ENCODE results near the gene CDH15. TPM values are rescaled to one million over a fixed set of nuclear protein-coding genes. Genes with fewer than 3 reads are reported as not detected.

Gene CDH15
- total and polyA plus RNA-seq, 9 of the 15 experiments (the other 6 are each of a cell fraction or from before 2014, with no cell fraction given), result 0.07 to 0.18 TPM; not detected in 7

DNA sequence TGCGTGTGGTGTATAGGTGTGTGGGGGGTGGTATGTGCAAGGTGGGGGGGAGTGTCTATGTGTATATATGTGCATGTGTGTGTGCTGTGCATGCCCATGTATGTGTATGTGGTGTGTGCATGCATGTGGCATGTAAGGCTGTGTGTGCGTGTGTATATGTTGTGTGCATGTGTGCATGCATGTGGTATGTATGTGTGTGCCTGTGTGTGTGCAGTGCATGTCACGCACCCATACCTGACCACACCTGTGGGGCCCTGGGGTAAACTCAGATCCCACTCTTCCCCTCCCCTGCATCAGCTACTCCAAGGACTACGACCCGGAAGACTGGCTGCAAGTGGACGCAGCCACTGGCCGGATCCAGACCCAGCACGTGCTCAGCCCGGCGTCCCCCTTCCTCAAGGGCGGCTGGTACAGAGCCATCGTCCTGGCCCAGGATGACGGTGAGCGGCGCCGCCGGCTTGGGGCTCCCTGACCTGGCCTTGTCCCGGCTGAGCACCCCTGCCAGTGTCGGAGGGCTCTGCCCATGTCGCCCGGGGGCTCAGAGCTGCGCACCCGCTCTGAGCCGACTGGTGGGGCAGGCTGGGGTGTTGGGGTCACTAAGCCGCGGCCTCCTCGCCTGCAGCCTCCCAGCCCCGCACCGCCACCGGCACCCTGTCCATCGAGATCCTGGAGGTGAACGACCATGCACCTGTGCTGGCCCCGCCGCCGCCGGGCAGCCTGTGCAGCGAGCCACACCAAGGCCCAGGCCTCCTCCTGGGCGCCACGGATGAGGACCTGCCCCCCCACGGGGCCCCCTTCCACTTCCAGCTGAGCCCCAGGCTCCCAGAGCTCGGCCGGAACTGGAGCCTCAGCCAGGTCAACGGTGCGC lies 19.7 kb downstream of the CDH15 start (continued):
- TF ChIP-seq, protein P1, sequence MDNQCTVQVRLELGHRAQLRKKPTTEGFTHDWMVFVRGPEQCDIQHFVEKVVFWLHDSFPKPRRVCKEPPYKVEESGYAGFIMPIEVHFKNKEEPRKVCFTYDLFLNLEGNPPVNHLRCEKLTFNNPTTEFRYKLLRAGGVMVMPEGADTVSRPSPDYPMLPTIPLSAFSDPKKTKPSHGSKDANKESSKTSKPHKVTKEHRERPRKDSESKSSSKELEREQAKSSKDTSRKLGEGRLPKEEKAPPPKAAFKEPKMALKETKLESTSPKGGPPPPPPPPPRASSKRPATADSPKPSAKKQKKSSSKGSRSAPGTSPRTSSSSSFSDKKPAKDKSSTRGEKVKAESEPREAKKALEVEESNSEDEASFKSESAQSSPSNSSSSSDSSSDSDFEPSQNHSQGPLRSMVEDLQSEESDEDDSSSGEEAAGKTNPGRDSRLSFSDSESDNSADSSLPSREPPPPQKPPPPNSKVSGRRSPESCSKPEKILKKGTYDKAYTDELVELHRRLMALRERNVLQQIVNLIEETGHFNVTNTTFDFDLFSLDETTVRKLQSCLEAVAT (IDR thresholded peaks at IDR 0.05), result no peak
- TF ChIP-seq, protein P2, sequence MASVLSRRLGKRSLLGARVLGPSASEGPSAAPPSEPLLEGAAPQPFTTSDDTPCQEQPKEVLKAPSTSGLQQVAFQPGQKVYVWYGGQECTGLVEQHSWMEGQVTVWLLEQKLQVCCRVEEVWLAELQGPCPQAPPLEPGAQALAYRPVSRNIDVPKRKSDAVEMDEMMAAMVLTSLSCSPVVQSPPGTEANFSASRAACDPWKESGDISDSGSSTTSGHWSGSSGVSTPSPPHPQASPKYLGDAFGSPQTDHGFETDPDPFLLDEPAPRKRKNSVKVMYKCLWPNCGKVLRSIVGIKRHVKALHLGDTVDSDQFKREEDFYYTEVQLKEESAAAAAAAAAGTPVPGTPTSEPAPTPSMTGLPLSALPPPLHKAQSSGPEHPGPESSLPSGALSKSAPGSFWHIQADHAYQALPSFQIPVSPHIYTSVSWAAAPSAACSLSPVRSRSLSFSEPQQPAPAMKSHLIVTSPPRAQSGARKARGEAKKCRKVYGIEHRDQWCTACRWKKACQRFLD (CRISPR knock-in tag; IDR thresholded peaks at IDR 0.05), result no peak
- TF ChIP-seq ZNF436 (CRISPR knock-in tag; IDR thresholded peaks at IDR 0.05) (no peak), ZNF551 (CRISPR knock-in tag; IDR thresholded peaks at IDR 0.05) (no peak), ARID2 (IDR thresholded peaks at IDR 0.05) (0 out of 2 replicates have a peak, but pooled peaks have one; percentile 33), SMARCA5 (IDR thresholded peaks at IDR 0.05) (no peak), KDM1A (IDR thresholded peaks at IDR 0.05) (peak in 1 of 2 experiments; percentile 91; a peak in 2 of 4 replicates), HIVEP1 (CRISPR knock-in tag; IDR thresholded peaks at IDR 0.05) (no peak), SRSF1 (IDR thresholded peaks at IDR 0.05; ENCODE audit: low read depth, low read length) (no peak), ESRRB (CRISPR knock-in tag; IDR thresholded peaks at IDR 0.05; ENCODE audit: borderline replicate concordance) (no peak), FOXP1 (CRISPR knock-in tag; IDR thresholded peaks at IDR 0.05) (no peak), HMG20A (CRISPR knock-in tag; conservative IDR thresholded peaks at IDR 0.05) (no peak), ZFP1 (CRISPR knock-in tag; IDR thresholded peaks at IDR 0.05) (no peak), IFI16 (CRISPR knock-in tag; IDR thresholded peaks at IDR 0.05) (no peak)
- TF ChIP-seq, protein P3, sequence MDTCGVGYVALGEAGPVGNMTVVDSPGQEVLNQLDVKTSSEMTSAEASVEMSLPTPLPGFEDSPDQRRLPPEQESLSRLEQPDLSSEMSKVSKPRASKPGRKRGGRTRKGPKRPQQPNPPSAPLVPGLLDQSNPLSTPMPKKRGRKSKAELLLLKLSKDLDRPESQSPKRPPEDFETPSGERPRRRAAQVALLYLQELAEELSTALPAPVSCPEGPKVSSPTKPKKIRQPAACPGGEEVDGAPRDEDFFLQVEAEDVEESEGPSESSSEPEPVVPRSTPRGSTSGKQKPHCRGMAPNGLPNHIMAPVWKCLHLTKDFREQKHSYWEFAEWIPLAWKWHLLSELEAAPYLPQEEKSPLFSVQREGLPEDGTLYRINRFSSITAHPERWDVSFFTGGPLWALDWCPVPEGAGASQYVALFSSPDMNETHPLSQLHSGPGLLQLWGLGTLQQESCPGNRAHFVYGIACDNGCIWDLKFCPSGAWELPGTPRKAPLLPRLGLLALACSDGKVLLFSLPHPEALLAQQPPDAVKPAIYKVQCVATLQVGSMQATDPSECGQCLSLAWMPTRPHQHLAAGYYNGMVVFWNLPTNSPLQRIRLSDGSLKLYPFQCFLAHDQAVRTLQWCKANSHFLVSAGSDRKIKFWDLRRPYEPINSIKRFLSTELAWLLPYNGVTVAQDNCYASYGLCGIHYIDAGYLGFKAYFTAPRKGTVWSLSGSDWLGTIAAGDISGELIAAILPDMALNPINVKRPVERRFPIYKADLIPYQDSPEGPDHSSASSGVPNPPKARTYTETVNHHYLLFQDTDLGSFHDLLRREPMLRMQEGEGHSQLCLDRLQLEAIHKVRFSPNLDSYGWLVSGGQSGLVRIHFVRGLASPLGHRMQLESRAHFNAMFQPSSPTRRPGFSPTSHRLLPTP (IDR thresholded peaks at IDR 0.05; ENCODE audit: borderline replicate concordance, extremely low read depth, insufficient read length), result no peak
- TF ChIP-seq, protein P4, sequence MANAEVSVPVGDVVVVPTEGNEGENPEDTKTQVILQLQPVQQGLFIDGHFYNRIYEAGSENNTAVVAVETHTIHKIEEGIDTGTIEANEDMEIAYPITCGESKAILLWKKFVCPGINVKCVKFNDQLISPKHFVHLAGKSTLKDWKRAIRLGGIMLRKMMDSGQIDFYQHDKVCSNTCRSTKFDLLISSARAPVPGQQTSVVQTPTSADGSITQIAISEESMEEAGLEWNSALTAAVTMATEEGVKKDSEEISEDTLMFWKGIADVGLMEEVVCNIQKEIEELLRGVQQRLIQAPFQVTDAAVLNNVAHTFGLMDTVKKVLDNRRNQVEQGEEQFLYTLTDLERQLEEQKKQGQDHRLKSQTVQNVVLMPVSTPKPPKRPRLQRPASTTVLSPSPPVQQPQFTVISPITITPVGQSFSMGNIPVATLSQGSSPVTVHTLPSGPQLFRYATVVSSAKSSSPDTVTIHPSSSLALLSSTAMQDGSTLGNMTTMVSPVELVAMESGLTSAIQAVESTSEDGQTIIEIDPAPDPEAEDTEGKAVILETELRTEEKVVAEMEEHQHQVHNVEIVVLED (CRISPR knock-in tag; IDR thresholded peaks at IDR 0.05), result no peak
- TF ChIP-seq, protein P5, sequence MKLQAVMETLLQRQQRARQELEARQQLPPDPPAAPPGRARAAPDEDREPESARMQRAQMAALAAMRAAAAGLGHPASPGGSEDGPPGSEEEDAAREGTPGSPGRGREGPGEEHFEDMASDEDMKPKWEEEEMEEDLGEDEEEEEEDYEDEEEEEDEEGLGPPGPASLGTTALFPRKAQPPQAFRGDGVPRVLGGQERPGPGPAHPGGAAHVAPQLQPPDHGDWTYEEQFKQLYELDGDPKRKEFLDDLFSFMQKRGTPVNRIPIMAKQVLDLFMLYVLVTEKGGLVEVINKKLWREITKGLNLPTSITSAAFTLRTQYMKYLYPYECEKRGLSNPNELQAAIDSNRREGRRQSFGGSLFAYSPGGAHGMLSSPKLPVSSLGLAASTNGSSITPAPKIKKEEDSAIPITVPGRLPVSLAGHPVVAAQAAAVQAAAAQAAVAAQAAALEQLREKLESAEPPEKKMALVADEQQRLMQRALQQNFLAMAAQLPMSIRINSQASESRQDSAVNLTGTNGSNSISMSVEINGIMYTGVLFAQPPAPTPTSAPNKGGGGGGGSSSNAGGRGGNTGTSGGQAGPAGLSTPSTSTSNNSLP (IDR thresholded peaks at IDR 0.05; ENCODE audit: borderline replicate concordance, low read depth, low read length), result no peak

All from K562 (cell line).